Endothelial cell of umbilical vein (primary cell): ENCODE results near the gene TMEM151A. TPM values are rescaled to one million over a fixed set of nuclear protein-coding genes. Genes with fewer than 3 reads are reported as not detected.

Source experiments
- BruUV-seq: library from RNA; stranded (reverse); fragments of 400-500 nt; replicated peaks from 2 replicates; lab custom pipeline; 2021; lab: Mats Ljungman, UMichigan
- CTCF ChIA-PET: fragments of 300-600, 350-600 bp; sonication (Branson Sonifier 250); formaldehyde crosslinking; loops from one replicate; lab custom pipeline; 2021; ENCODE audit warnings: antibody characterized with exemption, inconsistent platforms; lab: Charles Lee
- POLR2A ChIA-PET: fragments of 300-600, 350-600 bp; sonication (Branson Sonifier 250); formaldehyde crosslinking; loops from one replicate; lab custom pipeline; 2021; ENCODE audit warnings: antibody characterized with exemption, inconsistent platforms; lab: Charles Lee
- DNase-seq: peaks from one replicate; pipeline ENCODE4 v3.0.0-alpha.2; 2011; ENCODE audit warnings: low read depth, low spot score
- FAIRE-seq: peaks from 2 replicates; lab custom pipeline; 2011; peaks lifted over from hg19 to GRCh38; lab: Jason Lieb, UNC
- H2AFZ ChIP-seq: 2 replicates; pipeline ENCODE4 v1.6.0; 2012; ENCODE audit warnings: low read depth, low read length, control low read depth, inconsistent platforms
- H3K27ac ChIP-seq: 2 replicates; pipeline ENCODE4 v1.5.1; 2011; ENCODE audit warnings: low read depth, mild to moderate bottlenecking, control low read depth, low read length, moderate library complexity; ENCODE audit not compliant: insufficient read depth
- H3K27me3 ChIP-seq, 2 experiments: 2 replicates each; pipeline versions ENCODE4 v1.6.0 to v1.6.1; 2011; ENCODE audit warnings: low read length in 2 of 2, mixed read lengths in 1 of 2; ENCODE audit not compliant: control insufficient read depth in 2 of 2, insufficient read depth in 2 of 2
- H3K36me3 ChIP-seq, 2 experiments: 2 replicates in 1 of 2; 3 replicates in 1 of 2; pipeline ENCODE4 v1.5.1; 2011; ENCODE audit warnings: low read length in 2 of 2, mild to moderate bottlenecking in 1 of 2, moderate library complexity in 1 of 2; ENCODE audit not compliant: control insufficient read depth in 2 of 2, insufficient read depth in 2 of 2; ENCODE audit errors: extremely low read depth in 1 of 2
- H3K4me1 ChIP-seq: 3 replicates; pipeline ENCODE4 v1.5.1; 2011; ENCODE audit warnings: mild to moderate bottlenecking, low read length; ENCODE audit not compliant: control insufficient read depth, insufficient read depth; ENCODE audit errors: extremely low read depth
- H3K4me2 ChIP-seq: 2 replicates; pipeline ENCODE4 v1.6.1; 2011; ENCODE audit warnings: low read length, control low read depth, mixed read lengths; ENCODE audit not compliant: insufficient read depth
- H3K4me3 ChIP-seq, 3 experiments: fragments of 200-600 bp in 1 of 3; sonication (generic), shearing (Covaris generic) in 1 of 3; replicated peaks in 1 of 3; 2 replicates each; pipeline ENCODE4 v1.5.1; 2011 to 2016; ENCODE audit warnings: control low read depth in 3 of 3, low read length in 3 of 3, mild to moderate bottlenecking in 2 of 3, inconsistent platforms in 1 of 3, low read depth in 1 of 3, moderate library complexity in 1 of 3; ENCODE audit not compliant: insufficient read depth in 1 of 3
- H3K79me2 ChIP-seq: 2 replicates; pipeline ENCODE4 v1.6.0; 2012; ENCODE audit warnings: low read length, inconsistent platforms; ENCODE audit not compliant: control insufficient read depth, insufficient read depth
- H3K9ac ChIP-seq: replicated peaks from 2 replicates; pipeline ENCODE3; 2011; ENCODE audit warnings: low read length, control low read depth; ENCODE audit not compliant: insufficient read depth; ENCODE audit errors: extremely low read depth
- H3K9me1 ChIP-seq: replicated peaks from 3 replicates; pipeline ENCODE4 v1.6.0; 2011; ENCODE audit warnings: mild to moderate bottlenecking, low read length; ENCODE audit not compliant: control insufficient read depth, insufficient read depth; ENCODE audit errors: extremely low read depth
- H3K9me3 ChIP-seq: replicated peaks from 2 replicates; pipeline ENCODE4 v1.5.1; 2012; ENCODE audit warnings: low read length, inconsistent platforms; ENCODE audit not compliant: control insufficient read depth, insufficient read depth
- H4K20me1 ChIP-seq: replicated peaks from 2 replicates; pipeline ENCODE3; 2011; ENCODE audit warnings: mild to moderate bottlenecking, low read length; ENCODE audit not compliant: control insufficient read depth, insufficient read depth; ENCODE audit errors: extremely low read depth
- EZH2 ChIP-seq: IDR thresholded peaks from 2 replicates; pipeline ENCODE4 v1.6.1; 2012; ENCODE audit warnings: borderline replicate concordance, low read depth, mild to moderate bottlenecking, moderate library complexity, low read length, inconsistent platforms; ENCODE audit not compliant: severe bottlenecking
- FOS ChIP-seq: IDR thresholded peaks from 2 replicates; pipeline ENCODE4 v1.6.1; 2011; ENCODE audit warnings: mild to moderate bottlenecking, low read length, moderate library complexity, borderline replicate concordance; ENCODE audit not compliant: insufficient read depth
- GATA2 ChIP-seq: IDR thresholded peaks from 2 replicates; pipeline ENCODE4 v1.7.0; 2011; ENCODE audit warnings: low read depth, mild to moderate bottlenecking, moderate library complexity, mixed read lengths, low read length; ENCODE audit not compliant: insufficient read length, insufficient read depth
- JUN ChIP-seq: IDR thresholded peaks from 2 replicates; pipeline ENCODE4 v1.6.1; 2011; ENCODE audit warnings: borderline replicate concordance, low read depth; ENCODE audit not compliant: insufficient read length, insufficient read depth
- MYC ChIP-seq: IDR thresholded peaks from one replicate; pipeline ENCODE4 v1.6.1; 2011; ENCODE audit warnings: mild to moderate bottlenecking, low read depth, low read length
- POLR2A ChIP-seq: IDR thresholded peaks from 2 replicates; pipeline ENCODE4 v1.6.1; 2012; ENCODE audit warnings: low read depth, mild to moderate bottlenecking, control low read depth, low read length
- POLR2AphosphoS5 ChIP-seq: IDR thresholded peaks from 2 replicates; pipeline ENCODE4 v1.6.1; 2012; ENCODE audit warnings: low read depth, mild to moderate bottlenecking, control low read depth, low read length, moderate library complexity; ENCODE audit not compliant: insufficient read depth
- dilution Hi-C: fragments of 300-500 bp; cut with MboI; formaldehyde crosslinking; loops from one replicate; pipeline ENCODE4 v1.15.0; 2019; ENCODE audit warnings: low sequenced_read_pairs; ENCODE audit not compliant: extremely low pct_ligation_motif_present
- intact Hi-C: fragments of 100-400 bp; cut with micrococcal nuclease; formaldehyde crosslinking; loops from one replicate; pipeline ENCODE4 v1.10.0; 2022
- polyA plus RNA-seq, 4 experiments: library from polyadenylated mRNA; depleted of rRNA in 3 of 4; stranded (reverse) in 3 of 4; unstranded in 1 of 4; fragments of >200 nt; gene quantifications; 2 replicates each; pipeline versions ENCODE4 v1.2.1 to v1.2.3, GENCODE V29; 2011 to 2012; ENCODE audit warnings: missing spikeins in 1 of 4
- total RNA-seq: library from RNA; stranded (reverse); gene quantifications from 2 replicates; pipeline ENCODE4 v1.2.3, GENCODE V29; 2021
- TF ChIP-seq, protein P1 (sequence below): IDR thresholded peaks from 2 replicates; pipeline ENCODE4 v1.6.1; 2011; ENCODE audit not compliant: insufficient read depth, insufficient read length
- TF ChIP-seq, protein P2 (sequence below), 2 donors: IDR thresholded peaks; 1 replicate in 1 of 2; 2 replicates in 1 of 2; pipeline ENCODE4 v1.5.1; 2011; ENCODE audit warnings: low read length in 2 of 2, mild to moderate bottlenecking in 2 of 2, moderate library complexity in 2 of 2, control low read depth in 1 of 2, inconsistent platforms in 1 of 2, low read depth in 1 of 2; ENCODE audit not compliant: insufficient read depth in 1 of 2; ENCODE audit errors: extremely low read depth in 1 of 2

TMEM151A gene
- total and polyA plus RNA-seq, 2 donors (not counting 3 experiments of a cell fraction or from before 2014, with no cell fraction given), result not detected

DNA sequence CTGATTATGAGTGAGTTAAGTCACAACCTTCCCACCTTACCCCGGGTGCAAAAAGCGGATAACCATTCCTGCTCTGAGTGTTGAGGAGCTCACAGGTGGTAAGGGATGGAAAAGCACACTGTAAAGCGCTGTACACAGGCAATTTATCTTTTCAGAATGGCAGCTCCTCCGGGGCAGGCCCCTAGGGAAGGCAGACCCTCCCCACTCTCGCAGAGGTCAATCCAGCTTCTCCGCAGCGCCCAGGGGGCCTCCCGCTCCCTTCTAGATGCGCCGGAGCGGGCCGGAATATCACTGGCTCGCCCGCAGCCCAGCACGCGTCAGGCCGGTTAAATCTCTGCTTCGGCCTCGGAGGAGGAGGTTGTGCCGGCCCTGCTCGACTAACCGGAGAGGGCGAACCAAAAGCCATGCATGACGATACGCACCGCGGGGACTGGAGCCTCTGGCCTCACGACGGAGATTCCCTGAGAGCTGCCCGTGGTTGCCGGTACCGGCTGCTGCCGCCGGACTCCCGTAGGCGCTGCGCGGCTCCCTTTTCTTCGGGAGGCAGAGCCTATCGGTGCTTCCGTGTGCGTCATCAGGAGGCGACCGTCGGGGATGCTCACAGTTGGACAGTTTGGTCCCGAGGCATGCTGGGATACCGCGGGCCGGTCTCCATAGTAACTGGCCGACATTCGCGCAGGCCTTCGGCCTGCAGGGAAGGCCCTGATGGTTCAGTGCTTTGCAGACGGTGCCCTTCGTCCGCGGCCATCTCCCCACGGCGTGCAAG is 53.0 kb downstream of the TMEM151A start, which contains the start of gene BRMS1:
Gene BRMS1, minus strand, starts transcription at position 555 of the 766 bp plus-strand sequence. CDS start 2,870 bp downstream, outside the sequence.
- CTCF ChIA-PET, result interaction anchor here (1.2 to 2.2 kb wide), 2 partner anchors 9 to 33 kb away, joined by 4 to 7 read pairs; partner anchors contain the start of gene RIN1
- Histone ChIP-seq H3K27me3 (no peaks in the 10 kb centered on the region), H3K9me1 (no peaks in the 10 kb centered on the region), H2AFZ (peak within 1 kb of the TSS; percentile 83), H3K36me3 (peaks cover 0 to 21% of the 10 kb centered on the region in 2 experiments), H3K9me3 (no peaks in the 10 kb centered on the region), H3K4me3 (peak within 1 kb of the TSS; percentile 61 to 98 (median 82)), H3K27ac (peak within 1 kb of the TSS; percentile 62), H3K4me2 (peak within 1 kb of the TSS; percentile 94), H4K20me1 (no peaks in the 10 kb centered on the region), H3K9ac (peak within 1 kb of the TSS; percentile 78), H3K79me2 (peaks cover 19% of the 10 kb centered on the region), H3K4me1 (peaks cover 14% of the 10 kb centered on the region)
- FAIRE-seq, result peak; percentile 98
- TF ChIP-seq FOS (no peak), POLR2AphosphoS5 (peak; percentile 96), POLR2A (peak; percentile 97)
- TF ChIP-seq, protein P1, sequence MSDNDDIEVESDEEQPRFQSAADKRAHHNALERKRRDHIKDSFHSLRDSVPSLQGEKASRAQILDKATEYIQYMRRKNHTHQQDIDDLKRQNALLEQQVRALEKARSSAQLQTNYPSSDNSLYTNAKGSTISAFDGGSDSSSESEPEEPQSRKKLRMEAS, result peak; percentile 48
- BruUV-seq, result TSS peak; percentile 64
- POLR2A ChIA-PET, result interaction anchor here (1.2 to 1.4 kb wide), 2 partner anchors 9 to 498 kb away, joined by 3 to 4 read pairs; partner anchors contain the start of gene RIN1
- intact Hi-C loops, result loop anchor here (1.0 kb wide), 2 partner anchors 8 to 32 kb away; partner anchors contain the start of gene RIN1
- peak; percentile 96 for DNase-seq
- dilution Hi-C loops, result no loop called here

DNA sequence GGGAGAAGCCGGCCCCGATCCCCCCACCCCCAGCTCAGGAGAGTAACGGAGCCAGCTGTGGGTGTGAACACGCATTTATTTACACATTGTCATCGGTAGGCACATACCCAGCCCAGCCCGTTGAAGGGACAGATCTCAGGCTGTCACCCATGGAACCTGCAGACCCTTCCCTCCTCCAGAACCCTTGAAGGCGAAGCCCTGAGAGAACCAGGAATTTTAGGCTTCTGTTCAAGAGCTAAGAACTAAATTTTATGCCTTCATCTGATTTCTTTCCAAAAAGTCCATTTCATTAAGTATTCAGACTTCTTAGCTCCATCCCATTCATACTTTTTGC is 53.6 kb downstream of the TMEM151A start:
- H3K79me2 ChIP-seq, result peaks cover 19% of the 10 kb centered on the region
- POLR2A ChIA-PET, result interaction anchor here (1.2 to 1.4 kb wide), 2 partner anchors 9 to 497 kb away, joined by 3 to 4 read pairs; partner anchors contain the start of gene RIN1
- no peak for DNase-seq
- dilution Hi-C loops (no loop called here), intact Hi-C loops (loop anchor here (1.0 kb wide), 2 partner anchors 9 to 33 kb away; partner anchors contain the start of gene RIN1)
- peak overlapping the region; percentile 29 for H3K27ac ChIP-seq
- H3K4me1 ChIP-seq, result peaks cover 14% of the 10 kb centered on the region
- H4K20me1 ChIP-seq, result no peaks in the 10 kb centered on the region
- peak overlapping the region; percentile 42 for H3K9ac ChIP-seq
- H3K36me3 ChIP-seq, result peaks cover 0 to 17% of the 10 kb centered on the region in 2 experiments
- no peak for FAIRE-seq
- H3K4me3 ChIP-seq, result peak overlapping the region in 2 of 3 experiments; percentile 82 to 98
- CTCF ChIA-PET, result interaction anchor here (1.2 to 2.2 kb wide), 2 partner anchors 10 to 34 kb away, joined by 4 to 7 read pairs; partner anchors contain the start of gene RIN1
- BruUV-seq, result no TSS peak
- TF ChIP-seq EZH2 (no peak), MYC (no peak), GATA2 (no peak), POLR2AphosphoS5 (no peak), POLR2A (no peak), FOS (no peak), JUN (no peak)
- TF ChIP-seq, protein P1, result no peak
- TF ChIP-seq, protein P2, sequence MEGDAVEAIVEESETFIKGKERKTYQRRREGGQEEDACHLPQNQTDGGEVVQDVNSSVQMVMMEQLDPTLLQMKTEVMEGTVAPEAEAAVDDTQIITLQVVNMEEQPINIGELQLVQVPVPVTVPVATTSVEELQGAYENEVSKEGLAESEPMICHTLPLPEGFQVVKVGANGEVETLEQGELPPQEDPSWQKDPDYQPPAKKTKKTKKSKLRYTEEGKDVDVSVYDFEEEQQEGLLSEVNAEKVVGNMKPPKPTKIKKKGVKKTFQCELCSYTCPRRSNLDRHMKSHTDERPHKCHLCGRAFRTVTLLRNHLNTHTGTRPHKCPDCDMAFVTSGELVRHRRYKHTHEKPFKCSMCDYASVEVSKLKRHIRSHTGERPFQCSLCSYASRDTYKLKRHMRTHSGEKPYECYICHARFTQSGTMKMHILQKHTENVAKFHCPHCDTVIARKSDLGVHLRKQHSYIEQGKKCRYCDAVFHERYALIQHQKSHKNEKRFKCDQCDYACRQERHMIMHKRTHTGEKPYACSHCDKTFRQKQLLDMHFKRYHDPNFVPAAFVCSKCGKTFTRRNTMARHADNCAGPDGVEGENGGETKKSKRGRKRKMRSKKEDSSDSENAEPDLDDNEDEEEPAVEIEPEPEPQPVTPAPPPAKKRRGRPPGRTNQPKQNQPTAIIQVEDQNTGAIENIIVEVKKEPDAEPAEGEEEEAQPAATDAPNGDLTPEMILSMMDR (IDR thresholded peaks at IDR 0.05; ENCODE audit: extremely low read depth in 1 of 2, insufficient read depth in 1 of 2, low read depth in 1 of 2, low read length in 2 of 2), result no peak
- H3K4me2 ChIP-seq, result peak overlapping the region; percentile 63
- H2AFZ ChIP-seq, result peak overlapping the region; percentile 74
- H3K27me3 ChIP-seq, result no peaks in the 10 kb centered on the region
- H3K9me1 ChIP-seq, result no peaks in the 10 kb centered on the region
- H3K9me3 ChIP-seq, result no peaks in the 10 kb centered on the region
